WTC11 (cell line): ENCODE results near the gene PAX4. TPM values are rescaled to one million over a fixed set of nuclear protein-coding genes. Genes with fewer than 3 reads are reported as not detected.

Experiments
- ATAC-seq: fragments of 200-7000 bp; cut with Tn5 transposase; 2 replicates; pipeline ENCODE4 v1.10.0; 2021; ENCODE audit warnings: mild to moderate bottlenecking, moderate library complexity
- CTCF ChIA-PET: fragments of 300-600 bp; sonication (Branson Sonifier 250); formaldehyde crosslinking; loops from one replicate; lab custom pipeline; 2021; ENCODE audit warnings: antibody characterized with exemption; lab: Charles Lee
- POLR2A ChIA-PET: fragments of 350-600 bp; sonication (Branson Sonifier 250); formaldehyde crosslinking; loops from one replicate; lab custom pipeline; 2021; ENCODE audit warnings: antibody characterized with exemption; lab: Charles Lee
- DNase-seq: peaks from one replicate; pipeline ENCODE4 v3.0.0; 2021; ENCODE audit warnings: low spot score
- H3K27ac Mint-ChIP-seq: 2 replicates; pipeline ENCODE4 v1.8.0; 2021; ENCODE audit warnings: mixed read lengths
- H3K27me3 Mint-ChIP-seq: 2 replicates; pipeline ENCODE4 v1.8.0; 2021; ENCODE audit warnings: low read depth, mild to moderate bottlenecking, moderate library complexity, mixed read lengths
- H3K36me3 Mint-ChIP-seq: 2 replicates; pipeline ENCODE4 v1.8.0; 2021; ENCODE audit warnings: mixed read lengths
- H3K4me1 Mint-ChIP-seq: 2 replicates; pipeline ENCODE4 v1.8.0; 2022; ENCODE audit warnings: mixed read lengths
- H3K4me3 Mint-ChIP-seq: 2 replicates; pipeline ENCODE4 v1.8.0; 2021; ENCODE audit warnings: mild to moderate bottlenecking, moderate library complexity, mixed read lengths
- H3K9me3 Mint-ChIP-seq: 2 replicates; pipeline ENCODE4 v1.8.0; 2021; ENCODE audit warnings: mixed read lengths
- CREM ChIP-seq: sonication (generic); formaldehyde crosslinking; IDR thresholded peaks from 2 replicates; pipeline ENCODE4 v1.8.1; 2022; ENCODE audit warnings: mild to moderate bottlenecking, missing genetic modification reagents, moderate library complexity
- E2F5 ChIP-seq: sonication (generic); formaldehyde crosslinking; IDR thresholded peaks from 2 replicates; pipeline ENCODE4 v1.8.1; 2022; ENCODE audit warnings: mild to moderate bottlenecking, moderate library complexity, missing genetic modification reagents
- FOXP1 ChIP-seq: sonication (generic); formaldehyde crosslinking; IDR thresholded peaks from 2 replicates; pipeline ENCODE4 v1.8.0; 2022; ENCODE audit warnings: missing genetic modification reagents, mild to moderate bottlenecking, moderate library complexity, borderline replicate concordance
- GABPB1 ChIP-seq: sonication (generic); formaldehyde crosslinking; IDR thresholded peaks from 2 replicates; pipeline ENCODE4 v1.8.1; 2023; ENCODE audit warnings: mild to moderate bottlenecking, missing genetic modification reagents
- GTF2I ChIP-seq: fragments of 250-450 bp; sonication (Bioruptor Pico); conservative IDR thresholded peaks from 2 replicates; pipeline ENCODE4 v1.4.0; 2021; ENCODE audit warnings: mild to moderate bottlenecking
- IRF1 ChIP-seq: sonication (generic); formaldehyde crosslinking; IDR thresholded peaks from 2 replicates; pipeline ENCODE4 v1.8.0; 2023; ENCODE audit warnings: missing genetic modification reagents
- MXD4 ChIP-seq: fragments of 250-450 bp; sonication (Bioruptor Pico); IDR thresholded peaks from 2 replicates; pipeline ENCODE4 v1.8.0; 2021; ENCODE audit warnings: mild to moderate bottlenecking, moderate library complexity, borderline replicate concordance
- MYBL2 ChIP-seq: sonication (generic); formaldehyde crosslinking; IDR thresholded peaks from 2 replicates; pipeline ENCODE4 v1.8.1; 2023; ENCODE audit warnings: mild to moderate bottlenecking, moderate library complexity, missing genetic modification reagents
- NFE2L1 ChIP-seq: sonication (generic); formaldehyde crosslinking; IDR thresholded peaks from 2 replicates; pipeline ENCODE4 v1.8.1; 2023; ENCODE audit warnings: missing genetic modification reagents
- NFYB ChIP-seq: sonication (generic); formaldehyde crosslinking; conservative IDR thresholded peaks from 2 replicates; pipeline ENCODE4 v1.8.0; 2022; ENCODE audit warnings: low read depth, missing genetic modification reagents
- RELA ChIP-seq: sonication (generic); formaldehyde crosslinking; IDR thresholded peaks from 2 replicates; pipeline ENCODE4 v1.8.1; 2022; ENCODE audit warnings: missing genetic modification reagents, mild to moderate bottlenecking, borderline replicate concordance
- SMAD3 ChIP-seq: sonication (generic); formaldehyde crosslinking; IDR thresholded peaks from 2 replicates; pipeline ENCODE4 v1.8.0; 2022; ENCODE audit warnings: missing genetic modification reagents, mild to moderate bottlenecking, borderline replicate concordance
- SMAD4 ChIP-seq: sonication (generic); formaldehyde crosslinking; IDR thresholded peaks from 2 replicates; pipeline ENCODE4 v1.8.0; 2022; ENCODE audit warnings: mild to moderate bottlenecking, missing genetic modification reagents
- ZNF121 ChIP-seq: sonication (generic); formaldehyde crosslinking; IDR thresholded peaks from 2 replicates; pipeline ENCODE4 v1.8.0; 2023; ENCODE audit warnings: missing genetic modification reagents
- ZNF232 ChIP-seq: sonication (generic); formaldehyde crosslinking; IDR thresholded peaks from 2 replicates; pipeline ENCODE4 v1.8.0; 2022; ENCODE audit warnings: mild to moderate bottlenecking, missing genetic modification reagents
- ZNF416 ChIP-seq: fragments of 250-450 bp; sonication (Bioruptor Pico); IDR thresholded peaks from 2 replicates; pipeline ENCODE4 v1.9.0; 2021; ENCODE audit warnings: mild to moderate bottlenecking, inconsistent platforms
- total RNA-seq: library from RNA; stranded (reverse); gene quantifications from 3 replicates; pipeline ENCODE4 v1.2.3, GENCODE V29; 2021
- TF ChIP-seq, protein P1 (sequence below): sonication (generic); formaldehyde crosslinking; IDR thresholded peaks from 2 replicates; pipeline ENCODE4 v1.8.1; 2023; ENCODE audit warnings: mild to moderate bottlenecking, missing genetic modification reagents, moderate library complexity
- TF ChIP-seq, protein P2 (sequence below): sonication (generic); formaldehyde crosslinking; IDR thresholded peaks from 2 replicates; pipeline ENCODE4 v1.8.1; 2023; ENCODE audit warnings: mild to moderate bottlenecking, missing genetic modification reagents, borderline replicate concordance
- TF ChIP-seq, protein P3 (sequence below): sonication (generic); formaldehyde crosslinking; IDR thresholded peaks from 2 replicates; pipeline ENCODE4 v1.8.1; 2022; ENCODE audit warnings: missing genetic modification reagents, borderline replicate concordance
- TF ChIP-seq, protein P4 (sequence below): sonication (generic); formaldehyde crosslinking; IDR thresholded peaks from 2 replicates; pipeline ENCODE4 v1.8.0; 2023; ENCODE audit warnings: missing genetic modification reagents, mild to moderate bottlenecking, borderline replicate concordance

PAX4 gene
- total RNA-seq, 1 experiment from 2014 or later, result not detected

DNA sequence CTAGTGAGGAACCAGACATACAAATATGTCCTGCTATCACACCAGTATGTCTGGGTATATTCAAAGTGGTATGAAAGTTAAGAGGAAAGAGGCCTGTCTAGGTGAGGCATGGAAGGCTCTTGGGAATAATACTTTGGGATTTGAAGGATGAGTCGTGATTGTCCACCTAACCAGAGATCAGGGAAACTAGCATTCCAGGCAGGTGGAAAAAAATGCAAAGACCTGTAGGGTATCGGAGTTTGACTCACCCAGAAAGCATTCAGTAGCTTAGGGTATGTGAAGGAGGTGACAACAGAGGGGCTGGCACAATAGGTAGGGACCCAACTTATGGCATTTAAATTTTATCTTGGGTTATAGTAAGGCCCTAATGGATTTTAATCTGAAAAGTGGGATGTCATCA is 31.6 kb downstream of the PAX4 start:
- no peaks in the 10 kb centered on the region for H3K9me3 Mint-ChIP-seq
- peak overlapping the region; percentile 90 for H3K4me3 Mint-ChIP-seq
- peaks cover 24% of the 10 kb centered on the region for H3K27me3 Mint-ChIP-seq
- DNase-seq (no peak), ATAC-seq (no peak)
- ChIA-PET POLR2A (interaction anchor here (0.9 kb wide), 1 partner anchor 34 kb away, joined by 5 read pairs; no protein-coding TSS in a partner anchor), CTCF (interaction anchor here (3.3 kb wide), 1 partner anchor 43 kb away, joined by 21 read pairs; no protein-coding TSS in a partner anchor)
- H3K4me1 Mint-ChIP-seq, result peaks cover 33% of the 10 kb centered on the region
- H3K27ac Mint-ChIP-seq, result no peak overlapping the region
- peaks cover 36% of the 10 kb centered on the region for H3K36me3 Mint-ChIP-seq
- no peak for TF ChIP-seq IRF1 (CRISPR knock-in tag)
- no peak for TF ChIP-seq SMAD3
- TF ChIP-seq NFYB (CRISPR knock-in tag), result no peak
- TF ChIP-seq E2F5, result no peak
- no peak for TF ChIP-seq MYBL2 (CRISPR knock-in tag)
- no peak for TF ChIP-seq ZNF232 (CRISPR knock-in tag)
- TF ChIP-seq, protein P1, sequence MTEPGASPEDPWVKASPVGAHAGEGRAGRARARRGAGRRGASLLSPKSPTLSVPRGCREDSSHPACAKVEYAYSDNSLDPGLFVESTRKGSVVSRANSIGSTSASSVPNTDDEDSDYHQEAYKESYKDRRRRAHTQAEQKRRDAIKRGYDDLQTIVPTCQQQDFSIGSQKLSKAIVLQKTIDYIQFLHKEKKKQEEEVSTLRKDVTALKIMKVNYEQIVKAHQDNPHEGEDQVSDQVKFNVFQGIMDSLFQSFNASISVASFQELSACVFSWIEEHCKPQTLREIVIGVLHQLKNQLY (CRISPR knock-in tag), result no peak
- no peak for TF ChIP-seq NFE2L1 (CRISPR knock-in tag)
- TF ChIP-seq, protein P2, sequence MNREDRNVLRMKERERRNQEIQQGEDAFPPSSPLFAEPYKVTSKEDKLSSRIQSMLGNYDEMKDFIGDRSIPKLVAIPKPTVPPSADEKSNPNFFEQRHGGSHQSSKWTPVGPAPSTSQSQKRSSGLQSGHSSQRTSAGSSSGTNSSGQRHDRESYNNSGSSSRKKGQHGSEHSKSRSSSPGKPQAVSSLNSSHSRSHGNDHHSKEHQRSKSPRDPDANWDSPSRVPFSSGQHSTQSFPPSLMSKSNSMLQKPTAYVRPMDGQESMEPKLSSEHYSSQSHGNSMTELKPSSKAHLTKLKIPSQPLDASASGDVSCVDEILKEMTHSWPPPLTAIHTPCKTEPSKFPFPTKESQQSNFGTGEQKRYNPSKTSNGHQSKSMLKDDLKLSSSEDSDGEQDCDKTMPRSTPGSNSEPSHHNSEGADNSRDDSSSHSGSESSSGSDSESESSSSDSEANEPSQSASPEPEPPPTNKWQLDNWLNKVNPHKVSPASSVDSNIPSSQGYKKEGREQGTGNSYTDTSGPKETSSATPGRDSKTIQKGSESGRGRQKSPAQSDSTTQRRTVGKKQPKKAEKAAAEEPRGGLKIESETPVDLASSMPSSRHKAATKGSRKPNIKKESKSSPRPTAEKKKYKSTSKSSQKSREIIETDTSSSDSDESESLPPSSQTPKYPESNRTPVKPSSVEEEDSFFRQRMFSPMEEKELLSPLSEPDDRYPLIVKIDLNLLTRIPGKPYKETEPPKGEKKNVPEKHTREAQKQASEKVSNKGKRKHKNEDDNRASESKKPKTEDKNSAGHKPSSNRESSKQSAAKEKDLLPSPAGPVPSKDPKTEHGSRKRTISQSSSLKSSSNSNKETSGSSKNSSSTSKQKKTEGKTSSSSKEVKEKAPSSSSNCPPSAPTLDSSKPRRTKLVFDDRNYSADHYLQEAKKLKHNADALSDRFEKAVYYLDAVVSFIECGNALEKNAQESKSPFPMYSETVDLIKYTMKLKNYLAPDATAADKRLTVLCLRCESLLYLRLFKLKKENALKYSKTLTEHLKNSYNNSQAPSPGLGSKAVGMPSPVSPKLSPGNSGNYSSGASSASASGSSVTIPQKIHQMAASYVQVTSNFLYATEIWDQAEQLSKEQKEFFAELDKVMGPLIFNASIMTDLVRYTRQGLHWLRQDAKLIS (CRISPR knock-in tag), result no peak
- TF ChIP-seq ZNF121 (CRISPR knock-in tag), result no peak
- TF ChIP-seq GTF2I, result no peak
- TF ChIP-seq RELA, result no peak
- no peak for TF ChIP-seq CREM (CRISPR knock-in tag)
- TF ChIP-seq, protein P3, sequence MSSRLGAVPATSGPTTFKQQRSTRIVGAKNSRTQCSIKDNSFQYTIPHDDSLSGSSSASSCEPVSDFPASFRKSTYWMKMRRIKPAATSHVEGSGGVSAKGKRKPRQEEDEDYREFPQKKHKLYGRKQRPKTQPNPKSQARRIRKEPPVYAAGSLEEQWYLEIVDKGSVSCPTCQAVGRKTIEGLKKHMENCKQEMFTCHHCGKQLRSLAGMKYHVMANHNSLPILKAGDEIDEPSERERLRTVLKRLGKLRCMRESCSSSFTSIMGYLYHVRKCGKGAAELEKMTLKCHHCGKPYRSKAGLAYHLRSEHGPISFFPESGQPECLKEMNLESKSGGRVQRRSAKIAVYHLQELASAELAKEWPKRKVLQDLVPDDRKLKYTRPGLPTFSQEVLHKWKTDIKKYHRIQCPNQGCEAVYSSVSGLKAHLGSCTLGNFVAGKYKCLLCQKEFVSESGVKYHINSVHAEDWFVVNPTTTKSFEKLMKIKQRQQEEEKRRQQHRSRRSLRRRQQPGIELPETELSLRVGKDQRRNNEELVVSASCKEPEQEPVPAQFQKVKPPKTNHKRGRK (CRISPR knock-in tag), result no peak
- TF ChIP-seq, all 79 proteins: peak for 0

DNA sequence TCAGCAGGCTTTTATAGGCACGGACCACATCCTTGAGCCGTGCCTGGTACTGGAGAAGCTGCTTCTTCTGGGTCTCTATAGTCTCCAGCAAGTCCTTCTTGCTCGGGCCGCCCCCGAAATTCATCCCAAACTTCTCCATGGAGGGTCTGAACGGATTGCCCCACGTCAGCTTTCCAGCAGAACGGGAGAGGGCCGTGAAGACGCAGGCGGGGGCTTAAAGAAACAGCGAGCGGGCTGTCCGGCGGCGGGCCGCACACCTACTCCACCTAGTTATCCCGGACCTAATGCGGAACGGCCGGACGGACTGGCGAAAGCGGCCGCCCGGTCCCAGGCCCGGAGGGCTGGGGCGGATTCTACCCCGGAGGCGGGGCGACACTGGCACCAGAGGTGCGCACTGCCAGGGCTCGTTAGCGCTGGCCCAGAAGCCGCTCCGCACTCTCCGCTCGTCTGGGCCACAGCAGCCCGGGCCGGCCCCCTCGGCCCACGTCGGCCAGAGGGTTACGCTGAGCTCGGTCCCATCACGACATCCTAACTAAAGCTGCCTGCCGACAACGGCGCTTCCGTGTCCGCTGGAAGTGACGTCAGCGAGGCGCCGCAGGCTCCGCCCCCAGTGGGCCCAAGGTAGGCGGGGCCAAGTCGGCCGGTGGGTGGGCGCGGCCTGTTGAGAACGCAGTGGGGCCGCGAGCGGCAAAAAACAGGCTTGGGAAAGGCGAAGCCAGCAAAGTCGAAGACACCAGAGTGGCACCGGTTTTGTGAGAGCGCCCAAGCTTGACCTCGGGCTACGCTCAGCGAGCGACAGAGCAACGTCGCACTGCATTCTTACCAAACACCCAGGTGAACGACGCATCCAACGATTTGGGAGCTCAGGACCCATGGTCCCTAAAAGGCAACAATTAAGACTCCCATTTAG is 32.6 kb downstream of the PAX4 start, which contains the start of gene GCC1:
GCC1 (minus strand) TSS at position 553 of the 910 bp plus-strand sequence; CDS start at position 139, 414 bp downstream.
- peak; percentile 64 for ATAC-seq
- ChIA-PET POLR2A (interaction anchor here (0.9 kb wide), 1 partner anchor 35 kb away, joined by 5 read pairs; no protein-coding TSS in a partner anchor), CTCF (interaction anchor here (0.7 to 3.3 kb wide), 6 partner anchors 36 to 624 kb away, joined by 3 to 21 read pairs (median 3); no protein-coding TSS in a partner anchor)
- peaks cover 33% of the 10 kb centered on the region for H3K4me1 Mint-ChIP-seq
- H3K9me3 Mint-ChIP-seq, result no peaks in the 10 kb centered on the region
- H3K27me3 Mint-ChIP-seq, result peaks cover 24% of the 10 kb centered on the region
- peak within 1 kb of the TSS; percentile 90 for H3K4me3 Mint-ChIP-seq
- peak within 1 kb of the TSS; percentile 23 for H3K27ac Mint-ChIP-seq
- peak; percentile 95 for DNase-seq
- H3K36me3 Mint-ChIP-seq, result peaks cover 26% of the 10 kb centered on the region
- TF ChIP-seq GABPB1 (CRISPR knock-in tag) (peak; percentile 42; the same call in 1 of the 2 replicates), SMAD4 (no peak), ZNF416 (CRISPR knock-in tag) (0 out of 2 replicates have a peak, but pooled peaks have one; percentile 24), MXD4 (CRISPR knock-in tag) (no peak), FOXP1 (CRISPR knock-in tag) (peak; percentile 78; the same call in 1 of the 2 replicates), IRF1 (CRISPR knock-in tag) (peak; percentile 76)
- TF ChIP-seq, protein P4, sequence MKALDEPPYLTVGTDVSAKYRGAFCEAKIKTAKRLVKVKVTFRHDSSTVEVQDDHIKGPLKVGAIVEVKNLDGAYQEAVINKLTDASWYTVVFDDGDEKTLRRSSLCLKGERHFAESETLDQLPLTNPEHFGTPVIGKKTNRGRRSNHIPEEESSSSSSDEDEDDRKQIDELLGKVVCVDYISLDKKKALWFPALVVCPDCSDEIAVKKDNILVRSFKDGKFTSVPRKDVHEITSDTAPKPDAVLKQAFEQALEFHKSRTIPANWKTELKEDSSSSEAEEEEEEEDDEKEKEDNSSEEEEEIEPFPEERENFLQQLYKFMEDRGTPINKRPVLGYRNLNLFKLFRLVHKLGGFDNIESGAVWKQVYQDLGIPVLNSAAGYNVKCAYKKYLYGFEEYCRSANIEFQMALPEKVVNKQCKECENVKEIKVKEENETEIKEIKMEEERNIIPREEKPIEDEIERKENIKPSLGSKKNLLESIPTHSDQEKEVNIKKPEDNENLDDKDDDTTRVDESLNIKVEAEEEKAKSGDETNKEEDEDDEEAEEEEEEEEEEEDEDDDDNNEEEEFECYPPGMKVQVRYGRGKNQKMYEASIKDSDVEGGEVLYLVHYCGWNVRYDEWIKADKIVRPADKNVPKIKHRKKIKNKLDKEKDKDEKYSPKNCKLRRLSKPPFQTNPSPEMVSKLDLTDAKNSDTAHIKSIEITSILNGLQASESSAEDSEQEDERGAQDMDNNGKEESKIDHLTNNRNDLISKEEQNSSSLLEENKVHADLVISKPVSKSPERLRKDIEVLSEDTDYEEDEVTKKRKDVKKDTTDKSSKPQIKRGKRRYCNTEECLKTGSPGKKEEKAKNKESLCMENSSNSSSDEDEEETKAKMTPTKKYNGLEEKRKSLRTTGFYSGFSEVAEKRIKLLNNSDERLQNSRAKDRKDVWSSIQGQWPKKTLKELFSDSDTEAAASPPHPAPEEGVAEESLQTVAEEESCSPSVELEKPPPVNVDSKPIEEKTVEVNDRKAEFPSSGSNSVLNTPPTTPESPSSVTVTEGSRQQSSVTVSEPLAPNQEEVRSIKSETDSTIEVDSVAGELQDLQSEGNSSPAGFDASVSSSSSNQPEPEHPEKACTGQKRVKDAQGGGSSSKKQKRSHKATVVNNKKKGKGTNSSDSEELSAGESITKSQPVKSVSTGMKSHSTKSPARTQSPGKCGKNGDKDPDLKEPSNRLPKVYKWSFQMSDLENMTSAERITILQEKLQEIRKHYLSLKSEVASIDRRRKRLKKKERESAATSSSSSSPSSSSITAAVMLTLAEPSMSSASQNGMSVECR (CRISPR knock-in tag), result peak; percentile 72; the same call in 1 of the 2 replicates
